Endothelial cell of umbilical vein (primary cell): ENCODE data around the gene TIGD1. TPM values are rescaled to one million over a fixed set of nuclear protein-coding genes. Genes with fewer than 3 reads are reported as not detected.

ENCODE experiments used
- BruUV-seq: library from RNA; stranded (reverse); fragments of 400-500 nt; replicated peaks from 2 replicates; lab custom pipeline; 2021; lab: Mats Ljungman, UMichigan
- CTCF ChIA-PET: fragments of 300-600, 350-600 bp; sonication (Branson Sonifier 250); formaldehyde crosslinking; loops from one replicate; lab custom pipeline; 2021; ENCODE audit warnings: antibody characterized with exemption, inconsistent platforms; lab: Charles Lee
- POLR2A ChIA-PET: fragments of 300-600, 350-600 bp; sonication (Branson Sonifier 250); formaldehyde crosslinking; loops from one replicate; lab custom pipeline; 2021; ENCODE audit warnings: antibody characterized with exemption, inconsistent platforms; lab: Charles Lee
- DNase-seq: peaks from one replicate; pipeline ENCODE4 v3.0.0-alpha.2; 2011; ENCODE audit warnings: low read depth, low spot score
- FAIRE-seq: peaks from 2 replicates; lab custom pipeline; 2011; peaks lifted over from hg19 to GRCh38; lab: Jason Lieb, UNC
- H2AFZ ChIP-seq: 2 replicates; pipeline ENCODE4 v1.6.0; 2012; ENCODE audit warnings: low read depth, low read length, control low read depth, inconsistent platforms
- H3K27ac ChIP-seq: 2 replicates; pipeline ENCODE4 v1.5.1; 2011; ENCODE audit warnings: low read depth, mild to moderate bottlenecking, control low read depth, low read length, moderate library complexity; ENCODE audit not compliant: insufficient read depth
- H3K27me3 ChIP-seq, 2 experiments: 2 replicates each; pipeline versions ENCODE4 v1.6.0 to v1.6.1; 2011; ENCODE audit warnings: low read length in 2 of 2, mixed read lengths in 1 of 2; ENCODE audit not compliant: control insufficient read depth in 2 of 2, insufficient read depth in 2 of 2
- H3K36me3 ChIP-seq, 2 experiments: 2 replicates in 1 of 2; 3 replicates in 1 of 2; pipeline ENCODE4 v1.5.1; 2011; ENCODE audit warnings: low read length in 2 of 2, mild to moderate bottlenecking in 1 of 2, moderate library complexity in 1 of 2; ENCODE audit not compliant: control insufficient read depth in 2 of 2, insufficient read depth in 2 of 2; ENCODE audit errors: extremely low read depth in 1 of 2
- H3K4me1 ChIP-seq: 3 replicates; pipeline ENCODE4 v1.5.1; 2011; ENCODE audit warnings: mild to moderate bottlenecking, low read length; ENCODE audit not compliant: control insufficient read depth, insufficient read depth; ENCODE audit errors: extremely low read depth
- H3K4me2 ChIP-seq: 2 replicates; pipeline ENCODE4 v1.6.1; 2011; ENCODE audit warnings: low read length, control low read depth, mixed read lengths; ENCODE audit not compliant: insufficient read depth
- H3K4me3 ChIP-seq, 3 experiments: fragments of 200-600 bp in 1 of 3; sonication (generic), shearing (Covaris generic) in 1 of 3; replicated peaks in 1 of 3; 2 replicates each; pipeline ENCODE4 v1.5.1; 2011 to 2016; ENCODE audit warnings: control low read depth in 3 of 3, low read length in 3 of 3, mild to moderate bottlenecking in 2 of 3, inconsistent platforms in 1 of 3, low read depth in 1 of 3, moderate library complexity in 1 of 3; ENCODE audit not compliant: insufficient read depth in 1 of 3
- H3K79me2 ChIP-seq: 2 replicates; pipeline ENCODE4 v1.6.0; 2012; ENCODE audit warnings: low read length, inconsistent platforms; ENCODE audit not compliant: control insufficient read depth, insufficient read depth
- H3K9ac ChIP-seq: replicated peaks from 2 replicates; pipeline ENCODE3; 2011; ENCODE audit warnings: low read length, control low read depth; ENCODE audit not compliant: insufficient read depth; ENCODE audit errors: extremely low read depth
- H3K9me1 ChIP-seq: replicated peaks from 3 replicates; pipeline ENCODE4 v1.6.0; 2011; ENCODE audit warnings: mild to moderate bottlenecking, low read length; ENCODE audit not compliant: control insufficient read depth, insufficient read depth; ENCODE audit errors: extremely low read depth
- H3K9me3 ChIP-seq: replicated peaks from 2 replicates; pipeline ENCODE4 v1.5.1; 2012; ENCODE audit warnings: low read length, inconsistent platforms; ENCODE audit not compliant: control insufficient read depth, insufficient read depth
- H4K20me1 ChIP-seq: replicated peaks from 2 replicates; pipeline ENCODE3; 2011; ENCODE audit warnings: mild to moderate bottlenecking, low read length; ENCODE audit not compliant: control insufficient read depth, insufficient read depth; ENCODE audit errors: extremely low read depth
- CTCF ChIP-seq, 2 donors: IDR thresholded peaks; 1 replicate in 1 of 2; 2 replicates in 1 of 2; pipeline ENCODE4 v1.5.1; 2011; ENCODE audit warnings: low read length in 2 of 2, mild to moderate bottlenecking in 2 of 2, moderate library complexity in 2 of 2, control low read depth in 1 of 2, inconsistent platforms in 1 of 2, low read depth in 1 of 2; ENCODE audit not compliant: insufficient read depth in 1 of 2; ENCODE audit errors: extremely low read depth in 1 of 2
- EZH2 ChIP-seq: IDR thresholded peaks from 2 replicates; pipeline ENCODE4 v1.6.1; 2012; ENCODE audit warnings: borderline replicate concordance, low read depth, mild to moderate bottlenecking, moderate library complexity, low read length, inconsistent platforms; ENCODE audit not compliant: severe bottlenecking
- FOS ChIP-seq: IDR thresholded peaks from 2 replicates; pipeline ENCODE4 v1.6.1; 2011; ENCODE audit warnings: mild to moderate bottlenecking, low read length, moderate library complexity, borderline replicate concordance; ENCODE audit not compliant: insufficient read depth
- JUN ChIP-seq: IDR thresholded peaks from 2 replicates; pipeline ENCODE4 v1.6.1; 2011; ENCODE audit warnings: borderline replicate concordance, low read depth; ENCODE audit not compliant: insufficient read length, insufficient read depth
- MAX ChIP-seq: IDR thresholded peaks from 2 replicates; pipeline ENCODE4 v1.6.1; 2011; ENCODE audit not compliant: insufficient read depth, insufficient read length
- dilution Hi-C: fragments of 300-500 bp; cut with MboI; formaldehyde crosslinking; loops from one replicate; pipeline ENCODE4 v1.15.0; 2019; ENCODE audit warnings: low sequenced_read_pairs; ENCODE audit not compliant: extremely low pct_ligation_motif_present
- intact Hi-C: fragments of 100-400 bp; cut with micrococcal nuclease; formaldehyde crosslinking; loops from one replicate; pipeline ENCODE4 v1.10.0; 2022
- polyA plus RNA-seq, 4 experiments: library from polyadenylated mRNA; depleted of rRNA in 3 of 4; stranded (reverse) in 3 of 4; unstranded in 1 of 4; fragments of >200 nt; gene quantifications; 2 replicates each; pipeline versions ENCODE4 v1.2.1 to v1.2.3, GENCODE V29; 2011 to 2012; ENCODE audit warnings: missing spikeins in 1 of 4
- total RNA-seq: library from RNA; stranded (reverse); gene quantifications from 2 replicates; pipeline ENCODE4 v1.2.3, GENCODE V29; 2021

Gene TIGD1
- total and polyA plus RNA-seq, 2 donors (not counting 3 experiments of a cell fraction or from before 2014, with no cell fraction given): 1.6 to 3.3 TPM

- no peaks in the 10 kb centered on the region for H3K36me3 ChIP-seq
- FAIRE-seq: peak; percentile 64
- ChIA-PET CTCF (interaction anchor here (0.9 to 4.6 kb wide), 7 partner anchors 8 to 673 kb away, joined by 3 to 44 read pairs (median 4); partner anchors contain the start of genes EIF4E2 and TIGD1), POLR2A (no interaction called here)
- H3K4me3 ChIP-seq: no peak overlapping the region
- no peak for TF ChIP-seq FOS
- peak; percentile 9 to 38 for TF ChIP-seq CTCF (IDR thresholded peaks at IDR 0.05; ENCODE audit: extremely low read depth in 1 of 2, insufficient read depth in 1 of 2, low read depth in 1 of 2, low read length in 2 of 2)
- peak; percentile 80 for TF ChIP-seq EZH2
- no peak for TF ChIP-seq MAX
- TF ChIP-seq JUN: no peak
- H3K27me3 ChIP-seq: peaks cover 19 to 28% of the 10 kb centered on the region in 2 experiments
- H3K9ac ChIP-seq: no peak overlapping the region
- H3K9me1 ChIP-seq: no peaks in the 10 kb centered on the region
- no peak overlapping the region for H2AFZ ChIP-seq
- no peaks in the 10 kb centered on the region for H4K20me1 ChIP-seq
- H3K79me2 ChIP-seq: no peaks in the 10 kb centered on the region
- H3K4me2 ChIP-seq: no peak overlapping the region
- intact Hi-C loops (loop anchor here (2.0 to 5.0 kb wide), 2 partner anchors 27 to 617 kb away; partner anchors contain the start of genes EIF4E2 and TIGD1), dilution Hi-C loops (no loop called here)
- H3K4me1 ChIP-seq: no peaks in the 10 kb centered on the region
- DNase-seq: peak; percentile 16
- H3K27ac ChIP-seq: no peak overlapping the region
- BruUV-seq: no TSS peak
- no peaks in the 10 kb centered on the region for H3K9me3 ChIP-seq
These were observed 26.4 kb downstream of the TIGD1 start for GRCh38 chr2:232523682-232524597.
